Rectal smooth muscle tissue (tissue), 1 donor: Measurements from ENCODE around the gene NISCH.
"Not testable (repeated sequence)": the region's sequence is repeated elsewhere in the genome, so short reads cannot be mapped to it uniquely, and the experiment has no call there.

Experiments
- H3K27ac ChIP-seq: one replicate; pipeline ENCODE4 v1.7.0; 2013; ENCODE audit warnings: low read depth, low read length, inconsistent platforms
- H3K27me3 ChIP-seq: one replicate; pipeline ENCODE4 v1.7.0; 2013; ENCODE audit warnings: low read length; ENCODE audit not compliant: control insufficient read depth, insufficient read depth
- H3K36me3 ChIP-seq: one replicate; pipeline ENCODE4 v1.7.0; 2013; ENCODE audit warnings: low read length; ENCODE audit not compliant: control insufficient read depth, insufficient read depth
- H3K4me1 ChIP-seq: one replicate; pipeline ENCODE4 v1.7.0; 2013; ENCODE audit warnings: low read length; ENCODE audit not compliant: control insufficient read depth, insufficient read depth
- H3K4me3 ChIP-seq: one replicate; pipeline ENCODE4 v1.7.0; 2013; ENCODE audit warnings: low read length
- H3K9ac ChIP-seq: one replicate; pipeline ENCODE4 v1.7.0; 2013; ENCODE audit warnings: low read length

NISCH gene

DNA sequence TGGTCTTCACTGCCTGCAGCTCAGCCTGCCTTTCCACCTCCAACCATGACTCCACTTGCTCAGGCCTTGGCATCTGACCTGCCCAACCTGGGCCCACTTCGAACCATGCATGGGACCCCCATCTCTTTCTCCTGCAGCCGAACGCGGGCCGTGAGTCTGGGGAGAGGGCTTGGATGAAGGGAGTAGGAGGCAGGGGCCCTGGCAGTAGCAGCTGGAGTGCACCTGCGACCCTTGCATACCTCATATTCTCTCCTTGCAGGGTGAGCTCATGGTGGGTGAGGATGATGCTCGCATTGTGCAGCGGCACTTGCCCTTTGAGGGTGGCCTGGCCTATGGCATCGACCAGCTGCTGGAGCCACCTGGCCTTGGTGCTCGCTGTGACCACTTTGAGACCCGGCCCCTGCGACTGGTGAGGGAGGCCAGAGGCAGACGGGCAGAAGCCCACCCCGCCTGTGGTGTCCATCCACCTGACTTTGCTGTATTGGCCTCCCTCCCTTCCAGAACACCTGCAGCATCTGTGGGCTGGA, 64.8 kb downstream of the NISCH start:
- no peak overlapping the region for H3K4me3 ChIP-seq
- H3K36me3 ChIP-seq: no peaks in the 10 kb centered on the region
- no peak overlapping the region for H3K27ac ChIP-seq
- H3K4me1 ChIP-seq: no peaks in the 10 kb centered on the region
- H3K9ac ChIP-seq: no peak overlapping the region
- H3K27me3 ChIP-seq: no peaks in the 10 kb centered on the region

GRCh38 chr3:52520716-52521487, 65.5 kb downstream of the NISCH start:
- Histone ChIP-seq H3K27me3 (no peaks in the 10 kb centered on the region), H3K4me1 (no peaks in the 10 kb centered on the region), H3K27ac (no peak overlapping the region), H3K36me3 (no peaks in the 10 kb centered on the region), H3K4me3 (no peak overlapping the region), H3K9ac (no peak overlapping the region)

DNA sequence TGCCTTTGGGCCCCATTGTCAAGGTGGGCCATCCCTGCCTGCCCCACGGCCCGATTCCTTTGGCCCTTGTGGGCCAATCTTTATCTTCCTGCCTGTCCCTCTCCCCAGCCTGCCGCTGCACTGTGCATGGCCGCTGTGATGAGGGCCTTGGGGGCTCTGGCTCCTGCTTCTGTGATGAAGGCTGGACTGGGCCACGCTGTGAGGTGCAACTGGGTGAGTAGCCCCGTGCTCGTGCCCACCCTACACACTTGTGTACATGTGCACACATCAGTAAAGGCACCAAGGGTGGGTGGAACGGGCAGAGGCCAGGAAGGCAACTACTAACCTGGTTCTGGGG, 66.1 kb downstream of the NISCH start:
- no peaks in the 10 kb centered on the region for H3K36me3 ChIP-seq
- H3K4me3 ChIP-seq: no peak overlapping the region

GRCh38 chr3:52521881-52522650, 66.7 kb downstream of the NISCH start:
- Histone ChIP-seq H3K9ac (no peak overlapping the region), H3K27ac (no peak overlapping the region), H3K27me3 (no peaks in the 10 kb centered on the region), H3K4me1 (no peaks in the 10 kb centered on the region), H3K36me3 (peaks cover 2% of the 10 kb centered on the region), H3K4me3 (no peak overlapping the region)

More for the DNA sequence above, 66.1 kb downstream of the NISCH start:
- H3K9ac ChIP-seq: no peak overlapping the region
- no peaks in the 10 kb centered on the region for H3K27me3 ChIP-seq
- H3K4me1 ChIP-seq: no peaks in the 10 kb centered on the region
- H3K27ac ChIP-seq: no peak overlapping the region

GRCh38 chr3:52522651-52523251, 67.3 kb downstream of the NISCH start:
- Histone ChIP-seq H3K36me3 (peaks cover 2% of the 10 kb centered on the region), H3K4me1 (no peaks in the 10 kb centered on the region), H3K4me3 (no peak overlapping the region), H3K9ac (no peak overlapping the region), H3K27me3 (no peaks in the 10 kb centered on the region), H3K27ac (no peak overlapping the region)

DNA sequence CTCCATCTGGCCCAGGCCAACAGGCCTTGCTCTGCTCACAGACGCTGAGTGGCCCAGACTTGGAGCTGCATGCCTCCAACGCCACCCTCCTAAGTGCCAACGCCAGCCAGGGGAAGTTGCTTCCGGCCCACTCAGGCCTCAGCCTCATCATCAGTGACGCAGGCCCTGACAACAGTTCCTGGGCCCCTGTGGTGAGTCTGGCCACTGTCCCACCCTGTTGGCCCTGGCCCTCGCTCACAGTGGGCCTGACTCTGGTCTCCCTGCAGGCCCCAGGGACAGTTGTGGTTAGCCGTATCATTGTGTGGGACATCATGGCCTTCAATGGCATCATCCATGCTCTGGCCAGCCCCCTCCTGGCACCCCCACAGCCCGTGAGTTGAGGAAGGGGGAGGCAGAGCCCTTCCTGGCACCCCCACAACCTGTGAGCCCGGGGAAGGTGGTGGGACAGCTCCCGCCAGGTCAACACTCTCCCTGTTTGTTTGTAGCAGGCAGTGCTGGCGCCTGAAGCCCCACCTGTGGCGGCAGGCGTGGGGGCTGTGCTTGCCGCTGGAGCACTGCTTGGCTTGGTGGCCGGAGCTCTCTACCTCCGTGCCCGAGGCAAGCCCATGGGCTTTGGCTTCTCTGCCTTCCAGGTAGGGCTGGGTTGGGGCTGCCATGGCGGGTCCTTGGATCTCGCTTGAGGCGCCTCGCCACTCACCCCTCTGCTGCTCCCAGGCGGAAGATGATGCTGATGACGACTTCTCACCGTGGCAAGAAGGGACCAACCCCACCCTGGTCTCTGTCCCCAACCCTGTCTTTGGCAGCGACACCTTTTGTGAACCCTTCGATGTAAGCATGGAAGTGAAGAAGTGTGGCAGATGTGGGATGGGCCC, 68.2 kb downstream of the NISCH start:
- Histone ChIP-seq H3K4me3 (no peak overlapping the region), H3K9ac (no peak overlapping the region), H3K36me3 (peaks cover 2% of the 10 kb centered on the region), H3K4me1 (no peaks in the 10 kb centered on the region), H3K27me3 (no peaks in the 10 kb centered on the region), H3K27ac (no peak overlapping the region)

DNA sequence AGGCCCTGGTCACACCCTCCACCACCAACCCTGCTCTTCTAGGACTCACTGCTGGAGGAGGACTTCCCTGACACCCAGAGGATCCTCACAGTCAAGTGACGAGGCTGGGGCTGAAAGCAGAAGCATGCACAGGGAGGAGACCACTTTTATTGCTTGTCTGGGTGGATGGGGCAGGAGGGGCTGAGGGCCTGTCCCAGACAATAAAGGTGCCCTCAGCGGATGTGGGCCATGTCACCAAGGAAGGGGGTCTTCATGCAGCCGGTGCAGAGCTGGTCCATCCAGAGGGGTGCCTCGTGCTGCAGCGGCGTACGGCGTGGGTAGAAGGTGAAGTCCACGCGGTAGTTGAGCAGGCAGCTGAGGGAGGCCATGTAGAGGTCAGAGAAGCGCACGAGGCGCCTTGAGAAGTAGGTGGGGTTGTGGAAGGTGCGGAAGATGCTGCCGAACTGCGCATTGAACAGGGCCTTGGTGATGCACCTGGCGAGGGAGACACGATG, 68.9 kb downstream of the NISCH start:
- no peak overlapping the region for H3K4me3 ChIP-seq
- H3K36me3 ChIP-seq: peaks cover 2% of the 10 kb centered on the region
- no peak overlapping the region for H3K27ac ChIP-seq

DNA sequence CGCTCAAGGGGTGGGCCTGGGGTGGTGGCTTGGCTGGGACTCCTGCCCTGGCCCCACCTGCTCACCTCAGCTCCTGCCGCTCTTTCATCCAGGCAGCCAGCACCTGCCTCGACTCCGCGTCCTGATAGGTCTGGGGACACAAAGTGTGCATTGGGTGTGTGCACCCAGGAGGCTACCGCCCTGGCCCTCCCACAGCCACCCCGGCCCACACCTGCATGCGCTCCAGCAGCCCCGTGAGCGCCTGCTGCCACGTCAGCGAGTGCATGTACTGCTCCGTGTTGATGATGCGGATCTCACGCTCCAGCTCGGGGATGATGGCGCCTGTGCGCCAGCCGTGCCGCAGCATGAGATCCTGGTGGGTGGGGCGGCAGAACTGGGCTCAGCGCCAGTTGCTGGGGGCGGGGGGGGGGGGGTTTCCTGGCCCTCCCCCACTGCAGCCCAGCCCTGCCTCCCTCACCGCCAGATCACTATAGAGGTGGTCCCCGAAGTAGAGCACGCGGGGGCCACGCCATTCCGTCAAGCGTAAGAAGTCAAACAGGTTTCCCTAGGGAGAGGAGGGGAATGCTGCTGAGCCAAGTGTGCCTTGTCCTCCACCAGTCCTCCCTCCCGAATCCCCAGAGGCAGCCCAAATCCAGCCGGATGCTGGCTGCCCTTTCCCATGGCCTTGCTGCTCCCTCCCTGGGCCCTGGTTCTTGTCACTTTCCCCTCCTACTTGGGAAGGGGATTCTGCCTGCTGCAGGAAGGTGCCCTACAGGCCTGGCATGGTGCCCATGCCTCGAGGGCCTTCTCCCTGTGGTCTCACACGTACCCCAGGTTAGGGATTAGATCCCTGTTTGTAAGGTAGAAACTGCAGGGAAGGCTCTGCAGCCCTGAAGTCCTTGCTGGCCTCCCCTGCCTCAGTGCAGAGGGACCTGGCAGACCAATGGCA, 69.6 kb downstream of the NISCH start:
- Histone ChIP-seq H3K4me3 (no peak overlapping the region), H3K36me3 (peaks cover 2% of the 10 kb centered on the region), H3K27ac (no peak overlapping the region), H3K4me1 (no peaks in the 10 kb centered on the region), H3K27me3 (no peaks in the 10 kb centered on the region), H3K9ac (no peak overlapping the region)

More for the DNA sequence above, 68.9 kb downstream of the NISCH start:
- H3K9ac ChIP-seq: no peak overlapping the region
- H3K27me3 ChIP-seq: no peaks in the 10 kb centered on the region
- H3K4me1 ChIP-seq: no peaks in the 10 kb centered on the region

- H3K9ac ChIP-seq: no peak overlapping the region
- H3K36me3 ChIP-seq: peaks cover 2% of the 10 kb centered on the region
- H3K27ac ChIP-seq: no peak overlapping the region
Observed at GRCh38 chr3:52525680-52526561, 70.5 kb downstream of the NISCH start.

DNA sequence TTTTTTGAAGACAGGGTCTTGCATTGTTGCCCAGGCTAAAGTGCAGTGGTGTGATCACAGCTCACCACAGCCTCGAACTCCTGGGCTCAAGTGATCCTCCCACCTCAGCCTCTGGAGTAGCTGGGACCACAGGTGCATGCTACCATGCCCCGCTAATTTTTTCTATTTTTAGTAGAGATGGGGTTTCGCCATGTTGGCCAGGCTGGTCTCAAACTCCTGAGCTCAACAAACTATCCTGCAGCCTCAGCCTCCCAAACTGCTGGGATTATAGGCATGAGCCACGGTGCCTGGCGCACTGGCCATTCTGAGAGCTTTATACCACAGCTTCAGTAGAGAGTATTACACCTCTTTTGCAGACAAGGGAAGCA, 71.3 kb downstream of the NISCH start:
- not testable (repeated sequence) for H3K4me3 ChIP-seq, H3K27me3 ChIP-seq, H3K9ac ChIP-seq, H3K4me1 ChIP-seq, H3K36me3 ChIP-seq, H3K27ac ChIP-seq

More at GRCh38 chr3:52525680-52526561, 70.5 kb downstream of the NISCH start:
- Histone ChIP-seq H3K4me3 (no peak overlapping the region), H3K27me3 (no peaks in the 10 kb centered on the region), H3K4me1 (no peaks in the 10 kb centered on the region)
